DND-41 (cell line): ENCODE measurements around the gene DGKQ.
A peak's percentile ranks its signal among the peaks of the same experiment; 100 is the strongest.

Experiments
- CTCF ChIP-seq: IDR thresholded peaks from 2 replicates; pipeline ENCODE4 v1.5.1; 2012; ENCODE audit warnings: borderline replicate concordance, low read length, moderate library complexity, mild to moderate bottlenecking; ENCODE audit not compliant: poor library complexity, severe bottlenecking; ENCODE audit errors: extremely low read depth
- EZH2 ChIP-seq: IDR thresholded peaks from 3 replicates; pipeline ENCODE4 v1.6.1; 2012; ENCODE audit warnings: borderline replicate concordance, low read depth, mild to moderate bottlenecking, moderate library complexity, low read length, inconsistent platforms; ENCODE audit not compliant: severe bottlenecking

- peak; percentile 16 for TF ChIP-seq CTCF
- TF ChIP-seq EZH2: no peak
These were observed 40.7 kb downstream of the DGKQ start for GRCh38 chr4:932713-933070.
